Measurements from ENCODE around the gene ELMOD3. TPM values are rescaled to one million over a fixed set of nuclear protein-coding genes. Genes with fewer than 3 reads are reported as not detected.
"Not testable (repeated sequence)": the region's sequence is repeated elsewhere in the genome, so short reads cannot be mapped to it uniquely, and the experiment has no call there.

The ELMOD3 gene
- polyA plus RNA-seq, 3 donors = 6.1 to 53.3 (median 7.2) TPM

DNA sequence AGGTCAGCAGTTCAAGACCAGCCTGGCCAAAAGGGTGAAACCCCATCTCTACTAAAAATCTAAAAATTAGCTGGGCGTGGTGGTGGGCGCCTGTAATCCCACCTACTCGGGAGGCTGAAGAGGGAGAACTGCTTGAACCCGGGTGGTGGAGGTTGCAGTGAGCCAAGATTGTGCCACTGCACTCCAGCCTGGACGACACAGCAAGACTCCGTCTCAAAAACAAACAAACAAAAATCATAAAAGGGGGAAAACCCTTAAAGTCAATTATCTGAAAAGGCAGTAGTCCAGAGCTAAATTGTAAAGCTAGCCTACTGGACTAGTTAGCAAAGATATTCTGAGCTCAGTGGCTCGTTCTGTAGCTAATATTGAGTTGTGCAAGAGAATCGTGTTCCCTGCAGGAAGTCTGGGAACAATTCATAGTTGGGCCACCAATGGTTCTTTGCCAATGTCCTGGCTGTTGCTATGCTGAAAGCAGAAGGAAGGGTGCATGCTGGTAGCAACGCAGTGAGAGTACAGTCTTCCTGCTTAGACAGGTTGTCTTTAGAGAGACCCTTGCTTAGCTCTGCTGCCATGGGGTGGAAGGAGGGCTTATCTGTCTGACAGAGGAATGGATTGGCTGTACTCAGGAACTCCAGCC lies 31.1 kb upstream of the ELMOD3 start:
- H4K20me1 ChIP-seq (ENCODE audit: insufficient read depth, low read length) = peaks cover 80% of the 10 kb centered on the region
- no peak overlapping the region for H3K9ac ChIP-seq (ENCODE audit: insufficient read depth, low read length, poor library complexity, severe bottlenecking)
- TF ChIP-seq, protein P1, sequence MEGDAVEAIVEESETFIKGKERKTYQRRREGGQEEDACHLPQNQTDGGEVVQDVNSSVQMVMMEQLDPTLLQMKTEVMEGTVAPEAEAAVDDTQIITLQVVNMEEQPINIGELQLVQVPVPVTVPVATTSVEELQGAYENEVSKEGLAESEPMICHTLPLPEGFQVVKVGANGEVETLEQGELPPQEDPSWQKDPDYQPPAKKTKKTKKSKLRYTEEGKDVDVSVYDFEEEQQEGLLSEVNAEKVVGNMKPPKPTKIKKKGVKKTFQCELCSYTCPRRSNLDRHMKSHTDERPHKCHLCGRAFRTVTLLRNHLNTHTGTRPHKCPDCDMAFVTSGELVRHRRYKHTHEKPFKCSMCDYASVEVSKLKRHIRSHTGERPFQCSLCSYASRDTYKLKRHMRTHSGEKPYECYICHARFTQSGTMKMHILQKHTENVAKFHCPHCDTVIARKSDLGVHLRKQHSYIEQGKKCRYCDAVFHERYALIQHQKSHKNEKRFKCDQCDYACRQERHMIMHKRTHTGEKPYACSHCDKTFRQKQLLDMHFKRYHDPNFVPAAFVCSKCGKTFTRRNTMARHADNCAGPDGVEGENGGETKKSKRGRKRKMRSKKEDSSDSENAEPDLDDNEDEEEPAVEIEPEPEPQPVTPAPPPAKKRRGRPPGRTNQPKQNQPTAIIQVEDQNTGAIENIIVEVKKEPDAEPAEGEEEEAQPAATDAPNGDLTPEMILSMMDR (IDR thresholded peaks at IDR 0.05) = no peak
- no peak overlapping the region for H2AFZ ChIP-seq (ENCODE audit: insufficient read depth, low read depth, low read length, poor library complexity, severe bottlenecking)
- peak overlapping the region in 1 of 3 experiments; percentile 28 for H3K4me3 ChIP-seq (replicated peaks in 1 of 3; ENCODE audit: low read depth in 2 of 3, low read length in 3 of 3)
- peak overlapping the region; percentile 6 for H3K4me2 ChIP-seq (replicated peaks; ENCODE audit: extremely low read depth, low read length, poor library complexity, severe bottlenecking)
- no peaks in the 10 kb centered on the region for H3K9me3 ChIP-seq (replicated peaks in 1 of 2; ENCODE audit: control insufficient read depth in 1 of 2, insufficient read depth in 1 of 2, low read length in 2 of 2)
- no peak for DNase-seq
- Mint-ChIP-seq H3K27ac (peak overlapping the region in 6 of 7 donors; percentile 84 to 100 (median 97)), H3K27me3 (ENCODE audit: low read depth in 3 of 3) (peaks cover 0 to 3% (median 0%) of the 10 kb centered on the region in 3 donors), H3K4me1 (peaks cover 86% of the 10 kb centered on the region), H3K4me3 (peak overlapping the region; percentile 26 to 27), H3K36me3 (peaks cover 62 to 71% of the 10 kb centered on the region in 2 donors), H3K9me3 (no peaks in the 10 kb centered on the region)
- peaks cover 100% of the 10 kb centered on the region for H3K79me2 ChIP-seq (ENCODE audit: insufficient read depth, low read length)
- peaks cover 81 to 93% of the 10 kb centered on the region in 2 donors for H3K4me1 ChIP-seq (ENCODE audit: control insufficient read depth in 1 of 2, insufficient read depth in 2 of 2, low read length in 2 of 2)
- H3K27me3 ChIP-seq (ENCODE audit: control insufficient read depth in 2 of 2, insufficient read depth in 2 of 2, low read length in 2 of 2) = no peaks in the 10 kb centered on the region
- peaks cover 52 to 62% of the 10 kb centered on the region in 2 donors for H3K36me3 ChIP-seq (replicated peaks in 1 of 2; ENCODE audit: control insufficient read depth in 1 of 2, insufficient read depth in 2 of 2, low read length in 2 of 2)
- intact Hi-C loops (cut with micrococcal nuclease) = loop anchor here in 1 of 2 donors (10.0 kb wide), 1 partner anchor 81 kb away; no protein-coding TSS in a partner anchor
- 2% methylated on average over 3 of the region's 9 CpGs for WGBS (ENCODE audit: insufficient coverage)
- peak overlapping the region in 1 of 2 donors; percentile 98 for H3K27ac ChIP-seq (ENCODE audit: low read depth in 1 of 2, low read length in 2 of 2)

DNA sequence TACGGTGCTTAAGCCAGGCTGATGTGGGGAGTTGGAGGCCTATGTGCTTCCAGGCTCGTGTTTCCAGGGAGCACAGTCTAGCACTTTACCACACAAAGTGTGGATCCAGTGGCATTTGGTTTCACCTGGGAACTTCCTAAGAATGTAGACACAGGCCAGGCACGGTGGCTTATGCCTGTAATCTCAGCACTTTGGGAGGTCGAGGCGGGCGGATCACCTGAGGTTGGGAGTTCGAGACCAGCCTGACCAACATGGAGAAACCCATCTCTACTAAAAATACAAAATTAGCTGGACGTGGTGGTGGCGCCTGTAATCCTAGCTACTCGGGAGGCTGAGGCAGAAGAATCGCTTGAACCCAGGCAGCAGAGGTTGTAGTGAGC lies 30.6 kb upstream of the ELMOD3 start:
- peak overlapping the region in 1 of 2 donors; percentile 98 for H3K27ac ChIP-seq (ENCODE audit: low read depth in 1 of 2, low read length in 2 of 2)
- not testable (repeated sequence) for DNase-seq; H3K9me3 ChIP-seq (replicated peaks in 1 of 2; ENCODE audit: control insufficient read depth in 1 of 2, insufficient read depth in 1 of 2, low read length in 2 of 2); H3K27me3 ChIP-seq (ENCODE audit: control insufficient read depth in 2 of 2, insufficient read depth in 2 of 2, low read length in 2 of 2); H3K9ac ChIP-seq (ENCODE audit: insufficient read depth, low read length, poor library complexity, severe bottlenecking); H2AFZ ChIP-seq (ENCODE audit: insufficient read depth, low read depth, low read length, poor library complexity, severe bottlenecking); H3K9me3 Mint-ChIP-seq; H3K27me3 Mint-ChIP-seq (ENCODE audit: low read depth in 3 of 3)
- Mint-ChIP-seq H3K27ac (peak overlapping the region; percentile 84 to 100 (median 97)), H3K36me3 (peaks cover 57 to 67% of the 10 kb centered on the region in 2 donors), H3K4me1 (peaks cover 84% of the 10 kb centered on the region), H3K4me3 (peak overlapping the region; percentile 11 to 26)
- H4K20me1 ChIP-seq (ENCODE audit: insufficient read depth, low read length) = peaks cover 75% of the 10 kb centered on the region
- intact Hi-C loops (cut with micrococcal nuclease) = loop anchor here in 1 of 2 donors (10.0 kb wide), 1 partner anchor 81 kb away; no protein-coding TSS in a partner anchor
- H3K4me1 ChIP-seq (ENCODE audit: control insufficient read depth in 1 of 2, insufficient read depth in 2 of 2, low read length in 2 of 2) = peaks cover 80 to 93% of the 10 kb centered on the region in 2 donors
- WGBS (ENCODE audit: insufficient coverage) = 92% methylated on average over 5 of the region's 11 CpGs
- peak overlapping the region in 1 of 3 experiments; percentile 97 for H3K4me3 ChIP-seq (replicated peaks in 1 of 3; ENCODE audit: low read depth in 2 of 3, low read length in 3 of 3)
- H3K36me3 ChIP-seq (replicated peaks in 1 of 2; ENCODE audit: control insufficient read depth in 1 of 2, insufficient read depth in 2 of 2, low read length in 2 of 2) = peaks cover 51 to 58% of the 10 kb centered on the region in 2 donors
- H3K4me2 ChIP-seq (replicated peaks; ENCODE audit: extremely low read depth, low read length, poor library complexity, severe bottlenecking) = peak overlapping the region; percentile 6
- peaks cover 99% of the 10 kb centered on the region for H3K79me2 ChIP-seq (ENCODE audit: insufficient read depth, low read length)
